ENCODE measurements around the gene PMPCB. TPM values are rescaled to one million over a fixed set of nuclear protein-coding genes. Genes with fewer than 3 reads are reported as not detected.
"Not testable (repeated sequence)": the region's sequence is repeated elsewhere in the genome, so short reads cannot be mapped to it uniquely, and the experiment has no call there.

Gene PMPCB, protein sequence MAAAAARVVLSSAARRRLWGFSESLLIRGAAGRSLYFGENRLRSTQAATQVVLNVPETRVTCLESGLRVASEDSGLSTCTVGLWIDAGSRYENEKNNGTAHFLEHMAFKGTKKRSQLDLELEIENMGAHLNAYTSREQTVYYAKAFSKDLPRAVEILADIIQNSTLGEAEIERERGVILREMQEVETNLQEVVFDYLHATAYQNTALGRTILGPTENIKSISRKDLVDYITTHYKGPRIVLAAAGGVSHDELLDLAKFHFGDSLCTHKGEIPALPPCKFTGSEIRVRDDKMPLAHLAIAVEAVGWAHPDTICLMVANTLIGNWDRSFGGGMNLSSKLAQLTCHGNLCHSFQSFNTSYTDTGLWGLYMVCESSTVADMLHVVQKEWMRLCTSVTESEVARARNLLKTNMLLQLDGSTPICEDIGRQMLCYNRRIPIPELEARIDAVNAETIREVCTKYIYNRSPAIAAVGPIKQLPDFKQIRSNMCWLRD
- total RNA-seq = 10 to 100 TPM; 80.0 to 89.0 TPM
- 10 to 100 TPM; 75.0 to 80.6 (median 75.5) TPM for polyA plus RNA-seq
- 133 to 151 (median 142) reads per million in 6 experiments for total RNA-seq

DNA sequence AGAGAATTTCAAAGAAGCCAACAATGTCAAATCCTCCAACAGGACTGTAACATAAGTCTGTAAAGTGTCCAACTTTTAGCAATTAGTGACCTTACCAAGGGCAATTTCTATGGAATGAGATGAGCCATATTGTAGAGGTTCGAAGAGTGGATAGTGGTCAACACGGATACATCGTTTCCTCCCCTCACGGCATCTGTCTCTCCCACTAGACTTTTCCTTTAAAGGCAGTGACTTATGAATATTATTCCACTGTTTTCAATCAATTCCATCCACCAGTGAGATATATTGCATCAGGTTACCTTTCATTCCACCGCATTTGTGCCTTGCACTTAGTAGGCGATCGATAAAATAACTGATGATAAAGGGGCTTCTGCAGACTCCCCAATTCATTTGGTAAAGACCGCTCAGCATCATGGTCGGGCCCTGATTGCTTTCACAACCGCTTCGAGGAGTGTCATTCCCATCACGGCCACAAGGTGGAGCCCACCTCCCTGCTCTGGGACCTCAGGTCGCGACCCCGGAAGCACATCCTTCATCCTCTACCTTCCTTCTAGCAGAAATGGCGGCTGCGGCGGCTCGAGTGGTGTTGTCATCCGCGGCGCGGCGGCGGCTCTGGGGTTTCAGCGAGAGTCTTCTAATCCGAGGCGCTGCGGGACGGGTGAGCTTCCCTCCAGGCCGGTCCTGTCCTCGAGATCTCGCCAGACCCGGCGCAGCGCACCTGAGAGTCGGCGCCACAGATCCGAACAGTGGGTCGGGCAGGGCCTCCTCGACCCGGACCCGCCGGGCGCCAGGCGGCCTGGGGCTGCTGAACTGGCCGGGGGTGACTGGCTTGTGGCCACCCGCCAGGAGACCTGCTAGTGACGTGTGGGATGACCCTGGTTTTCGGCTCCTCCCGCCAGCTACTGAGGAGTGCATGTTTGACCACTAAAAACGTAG is at the start of gene PMPCB:
TSS of gene PMPCB (plus strand) at position 535 of the 936 bp plus-strand sequence. CDS start at position 560, 25 bp downstream.
- Mint-ChIP-seq H3K9me3 (no peaks in the 10 kb centered on the region), H3K36me3 (peaks cover 0 to 30% (median 10%) of the 10 kb centered on the region in 3 donors), H3K4me3 (peak within 1 kb of the TSS; percentile 81 to 96 (median 88)), H3K4me1 (peaks cover 16 to 39% (median 28%) of the 10 kb centered on the region in 4 donors), H3K27ac (peak within 1 kb of the TSS; percentile 85 to 96 (median 92)), H3K27me3 (peaks cover 0 to 4% (median 0%) of the 10 kb centered on the region in 5 donors)
- POLR2A ChIA-PET = interaction anchor here (0.9 to 2.4 kb wide), 5 partner anchors 13 to 148 kb away, joined by 3 to 7 read pairs (median 4); partner anchors contain the start of genes DNAJC2, NAPEPLD and PSMC2
- peak; percentile 96 to 97 for ATAC-seq
- peak; percentile 92 to 98 (median 95) for DNase-seq

- H3K4me3 Mint-ChIP-seq, H3K36me3 Mint-ChIP-seq, H3K27me3 Mint-ChIP-seq, POLR2A ChIA-PET, H3K27ac Mint-ChIP-seq, H3K4me1 Mint-ChIP-seq, H3K9me3 Mint-ChIP-seq, DNase-seq, ATAC-seq: not testable (repeated sequence)
These were observed 43.3 kb upstream of the PMPCB start for GRCh38 chr7:103253699-103254506.

GRCh38 chr7:103264054-103264453 is 33.2 kb upstream of the PMPCB start:
- ATAC-seq, H3K4me3 Mint-ChIP-seq, H3K9me3 Mint-ChIP-seq, POLR2A ChIA-PET, H3K27me3 Mint-ChIP-seq, H3K36me3 Mint-ChIP-seq, H3K4me1 Mint-ChIP-seq, H3K27ac Mint-ChIP-seq, DNase-seq: not testable (repeated sequence)

DNA sequence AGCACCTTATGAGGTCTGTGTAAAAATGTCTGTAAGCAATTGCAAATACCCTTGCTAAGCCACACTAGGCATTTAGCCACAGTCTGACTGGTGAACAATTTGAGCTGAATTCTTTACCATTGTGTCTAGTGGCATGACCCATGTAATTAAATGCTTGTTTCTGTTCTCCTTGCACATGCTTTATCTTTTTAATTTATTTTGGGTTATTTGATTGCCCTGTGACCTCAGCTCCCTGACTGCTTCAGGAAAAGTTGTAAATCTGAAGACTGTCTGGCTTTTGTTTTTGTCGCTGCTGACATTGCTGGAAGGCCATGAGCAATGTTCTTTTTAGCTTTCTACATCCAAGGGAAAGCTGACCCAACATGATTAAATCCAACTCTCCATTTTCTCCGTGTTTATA is 31.0 kb upstream of the PMPCB start:
- H3K9me3 Mint-ChIP-seq, ATAC-seq, H3K4me3 Mint-ChIP-seq, DNase-seq, H3K27me3 Mint-ChIP-seq, POLR2A ChIA-PET, H3K36me3 Mint-ChIP-seq, H3K4me1 Mint-ChIP-seq: not testable (repeated sequence)
- H3K27ac Mint-ChIP-seq = peak overlapping the region in 1 of 10 donors; percentile 19

DNA sequence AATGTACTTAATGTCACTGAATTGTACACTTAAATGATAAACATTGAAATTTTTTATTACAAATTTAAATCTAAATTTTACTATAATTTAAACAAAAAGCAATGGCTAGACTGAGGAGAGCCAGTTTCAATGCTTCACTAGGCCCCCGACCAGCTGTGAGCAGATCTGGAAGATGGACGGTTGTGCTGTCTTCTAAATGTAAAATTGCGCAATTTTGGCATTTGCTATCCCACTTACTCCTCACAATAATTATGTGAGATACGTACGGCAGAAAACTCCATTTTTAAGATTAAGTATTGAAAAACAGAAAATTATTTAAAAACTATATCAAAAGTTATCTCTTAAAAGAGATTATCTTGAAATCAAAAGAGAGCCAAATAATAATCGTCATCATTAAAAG is 23.9 kb upstream of the PMPCB start:
- ATAC-seq, POLR2A ChIA-PET, DNase-seq, H3K4me3 Mint-ChIP-seq, H3K27me3 Mint-ChIP-seq, H3K9me3 Mint-ChIP-seq, H3K4me1 Mint-ChIP-seq, H3K27ac Mint-ChIP-seq: not testable (repeated sequence)
- H3K36me3 Mint-ChIP-seq = peaks cover 4 to 17% (median 8%) of the 10 kb centered on the region in 3 donors

DNA sequence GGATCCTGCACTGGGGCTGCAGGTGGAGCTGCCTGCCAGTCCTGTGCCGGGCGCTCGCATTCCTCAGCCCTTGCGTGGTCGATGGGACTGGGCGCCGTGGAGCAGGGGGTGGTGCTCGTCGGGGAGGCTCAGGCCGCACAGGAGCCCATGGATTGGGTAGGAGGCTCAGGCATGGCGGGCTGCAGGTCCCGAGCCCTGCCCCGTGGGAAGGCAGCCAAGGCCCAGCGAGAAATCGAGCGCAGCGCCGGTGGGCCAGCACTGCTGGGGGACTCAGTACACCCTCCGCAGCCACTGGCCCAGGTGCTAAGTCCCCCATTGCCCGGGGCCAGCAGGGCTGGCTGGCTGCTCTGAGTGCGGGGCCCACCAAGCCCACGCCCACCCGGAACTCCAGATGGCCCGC is 22.4 kb upstream of the PMPCB start:
- H3K27me3 Mint-ChIP-seq, H3K27ac Mint-ChIP-seq, H3K9me3 Mint-ChIP-seq, DNase-seq, H3K4me3 Mint-ChIP-seq, POLR2A ChIA-PET, ATAC-seq: not testable (repeated sequence)
- Mint-ChIP-seq H3K36me3 (peaks cover 4 to 17% (median 8%) of the 10 kb centered on the region in 3 donors), H3K4me1 (peaks cover 8 to 15% (median 10%) of the 10 kb centered on the region in 4 donors)

- peaks cover 4 to 11% (median 6%) of the 10 kb centered on the region in 3 donors for H3K36me3 Mint-ChIP-seq
- H3K27me3 Mint-ChIP-seq, POLR2A ChIA-PET, DNase-seq, H3K9me3 Mint-ChIP-seq, ATAC-seq: not testable (repeated sequence)
- H3K27ac Mint-ChIP-seq = peak overlapping the region in 6 of 10 donors; percentile 5 to 87 (median 76)
- H3K4me3 Mint-ChIP-seq = peak overlapping the region in 2 of 10 donors; percentile 20 to 26
- peaks cover 12 to 28% (median 23%) of the 10 kb centered on the region in 4 donors for H3K4me1 Mint-ChIP-seq
These were observed 19.0 kb upstream of the PMPCB start for GRCh38 chr7:103278195-103278594.

DNA sequence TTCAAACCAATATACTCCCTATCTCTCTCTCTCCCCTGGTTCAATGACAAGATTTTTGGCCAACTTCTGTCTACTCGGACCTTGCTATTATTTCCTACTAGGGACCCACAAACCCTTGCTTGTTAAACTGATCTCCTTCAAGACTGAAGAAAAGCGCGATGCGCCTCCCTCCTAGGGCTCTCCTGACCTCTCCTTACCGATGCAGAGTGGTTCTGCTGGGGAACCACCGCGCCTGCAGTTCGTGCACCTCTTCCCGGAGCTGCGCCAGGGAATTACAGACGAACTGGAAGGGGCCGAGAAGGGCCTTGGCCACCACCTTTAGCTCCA is 17.6 kb upstream of the PMPCB start:
- H3K36me3 Mint-ChIP-seq, H3K27me3 Mint-ChIP-seq, H3K9me3 Mint-ChIP-seq: not testable (repeated sequence)
- peaks cover 12 to 28% (median 23%) of the 10 kb centered on the region in 4 donors for H3K4me1 Mint-ChIP-seq
- peak overlapping the region; percentile 84 to 100 (median 100) for H3K27ac Mint-ChIP-seq
- DNase-seq (peak in 1 of 10 donors; percentile 8), ATAC-seq (peak; percentile 7 to 9)
- H3K4me3 Mint-ChIP-seq = peak overlapping the region; percentile 90 to 100 (median 99)
- POLR2A ChIA-PET = interaction anchor here (0.7 to 1.4 kb wide), 6 partner anchors 11 to 205 kb away, joined by 3 to 8 read pairs (median 6); partner anchors contain the start of genes ARMC10, DNAJC2, FBXL13 and NAPEPLD

GRCh38 chr7:103279963-103280802 is 17.1 kb upstream of the PMPCB start:
- H3K36me3 Mint-ChIP-seq, H3K27me3 Mint-ChIP-seq, H3K9me3 Mint-ChIP-seq: not testable (repeated sequence)
- DNase-seq = peak; percentile 86 to 98 (median 96)
- H3K4me1 Mint-ChIP-seq = peaks cover 12 to 28% (median 23%) of the 10 kb centered on the region in 4 donors
- POLR2A ChIA-PET = interaction anchor here (0.7 to 1.4 kb wide), 6 partner anchors 10 to 206 kb away, joined by 3 to 8 read pairs (median 6); partner anchors contain the start of genes ARMC10, DNAJC2, FBXL13 and NAPEPLD
- peak overlapping the region; percentile 90 to 100 (median 99) for H3K4me3 Mint-ChIP-seq
- peak overlapping the region; percentile 96 to 100 (median 100) for H3K27ac Mint-ChIP-seq
- ATAC-seq = peak; percentile 90 to 92

DNA sequence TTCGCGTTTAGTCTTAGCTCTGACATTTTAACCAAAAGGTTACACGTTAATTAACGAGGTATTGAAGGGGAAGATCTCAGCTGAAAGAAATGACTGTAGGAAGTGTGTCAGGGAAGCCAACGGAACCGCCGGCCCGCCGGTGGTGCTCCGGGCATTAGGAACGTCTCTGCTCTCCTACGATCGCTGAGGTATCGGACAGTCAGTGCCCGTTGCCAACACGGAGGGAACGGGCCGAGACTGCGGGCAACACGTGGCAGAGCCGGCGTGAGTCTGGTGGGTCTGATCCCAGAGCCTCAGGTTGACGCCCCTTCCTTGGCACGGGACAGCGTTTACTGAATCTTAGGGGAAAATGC is 16.5 kb upstream of the PMPCB start:
- ATAC-seq, H3K9me3 Mint-ChIP-seq, H3K27me3 Mint-ChIP-seq, H3K36me3 Mint-ChIP-seq: not testable (repeated sequence)
- peak overlapping the region; percentile 96 to 100 (median 100) for H3K27ac Mint-ChIP-seq
- DNase-seq = peak in 4 of 10 donors; percentile 2 to 15 (median 5)
- H3K4me3 Mint-ChIP-seq = peak overlapping the region; percentile 90 to 100 (median 99)
- peaks cover 12 to 28% (median 23%) of the 10 kb centered on the region in 4 donors for H3K4me1 Mint-ChIP-seq
- POLR2A ChIA-PET = interaction anchor here (1.1 to 1.4 kb wide), 5 partner anchors 9 to 207 kb away, joined by 5 to 8 read pairs (median 6); partner anchors contain the start of genes ARMC10, FBXL13, NAPEPLD and PMPCB
